ENCODE measurements around the gene SDCBP2.

The SDCBP2 gene

GRCh38 chr20:1293641-1294379 is 35.1 kb downstream of the SDCBP2 start:
- no peak for DNase-seq

- no peak for DNase-seq
Measured at GRCh38 chr20:1292620-1293019, 36.3 kb downstream of the SDCBP2 start.

GRCh38 chr20:1291191-1291741 is 37.7 kb downstream of the SDCBP2 start:
- no peak for DNase-seq

- DNase-seq = no peak
Measured at GRCh38 chr20:1287787-1288569, 41.0 kb downstream of the SDCBP2 start.

GRCh38 chr20:1287306-1287705 is 41.6 kb downstream of the SDCBP2 start:
- DNase-seq = peak; percentile 21

- no peak for DNase-seq
Measured at GRCh38 chr20:1286267-1287024, 42.5 kb downstream of the SDCBP2 start.

GRCh38 chr20:1283522-1284510 is 45.1 kb downstream of the SDCBP2 start:
- no peak for DNase-seq

GRCh38 chr20:1282966-1283365 is 46.0 kb downstream of the SDCBP2 start:
- DNase-seq = no peak

- no peak for DNase-seq
Measured at GRCh38 chr20:1281279-1282057, 47.5 kb downstream of the SDCBP2 start.

GRCh38 chr20:1280195-1281102 is 48.5 kb downstream of the SDCBP2 start:
- no peak for DNase-seq

- no peak for DNase-seq
Measured at GRCh38 chr20:1278993-1279392, 49.9 kb downstream of the SDCBP2 start.

GRCh38 chr20:1277529-1278322 is 51.2 kb downstream of the SDCBP2 start:
- DNase-seq = no peak

GRCh38 chr20:1275919-1276318 is 53.0 kb downstream of the SDCBP2 start:
- DNase-seq = no peak

GRCh38 chr20:1274485-1275311 is 54.2 kb downstream of the SDCBP2 start:
- DNase-seq = no peak

GRCh38 chr20:1273366-1273765 is 55.6 kb downstream of the SDCBP2 start:
- no peak for DNase-seq

- DNase-seq = no peak
Measured at GRCh38 chr20:1272368-1273100, 56.4 kb downstream of the SDCBP2 start.

- DNase-seq = no peak
Measured at GRCh38 chr20:1269850-1270249, 59.1 kb downstream of the SDCBP2 start.

- no peak for DNase-seq
Measured at GRCh38 chr20:1269235-1269634, 59.7 kb downstream of the SDCBP2 start.
